Fibroblast of lung (primary cell): ENCODE data around the gene NDOR1.

Experiments
- EZH2 ChIP-seq: IDR thresholded peaks from 2 replicates; pipeline ENCODE4 v1.5.1; 2012; ENCODE audit warnings: low read length, control low read depth, mild to moderate bottlenecking; ENCODE audit errors: missing control alignments
- TF ChIP-seq, protein P1 (sequence below), 2 donors: IDR thresholded peaks in 1 of 2; conservative IDR thresholded peaks in 1 of 2; 1 replicate in 1 of 2; 2 replicates in 1 of 2; pipeline ENCODE4 v1.5.1; 2011 to 2012; ENCODE audit warnings: low read length in 2 of 2, control low read depth in 1 of 2, inconsistent platforms in 1 of 2, low read depth in 1 of 2, mild to moderate bottlenecking in 1 of 2

DNA sequence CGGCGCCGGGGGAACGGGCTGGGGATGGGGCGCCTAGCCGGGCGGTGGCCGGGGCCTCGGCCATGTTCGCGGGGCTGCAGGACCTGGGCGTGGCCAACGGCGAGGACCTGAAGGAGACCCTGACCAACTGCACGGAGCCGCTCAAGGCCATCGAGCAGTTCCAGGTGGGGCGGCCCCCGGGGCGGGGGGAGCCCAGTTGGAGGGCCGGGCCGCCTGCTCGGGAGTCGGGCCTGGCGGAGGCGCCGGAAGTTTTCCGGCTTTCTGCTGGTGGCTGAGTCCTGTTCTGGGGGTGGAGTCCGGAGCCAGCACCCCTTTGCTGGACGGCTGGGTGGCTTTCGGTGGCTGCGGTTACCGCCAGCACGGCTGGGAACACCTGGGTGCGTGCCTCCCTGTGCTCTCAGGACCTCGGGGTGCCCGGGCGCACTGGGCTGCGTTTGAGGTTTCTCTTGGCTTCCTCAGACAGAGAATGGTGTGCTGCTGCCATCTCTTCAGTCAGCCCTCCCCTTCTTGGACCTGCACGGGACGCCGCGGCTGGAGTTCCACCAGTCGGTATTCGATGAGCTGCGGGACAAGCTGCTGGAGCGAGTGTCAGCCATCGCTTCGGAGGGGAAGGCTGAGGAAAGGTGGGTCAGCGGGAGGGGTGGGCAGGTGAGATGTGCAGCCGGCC, 50.1 kb downstream of the NDOR1 start:
- TF ChIP-seq, protein P1, sequence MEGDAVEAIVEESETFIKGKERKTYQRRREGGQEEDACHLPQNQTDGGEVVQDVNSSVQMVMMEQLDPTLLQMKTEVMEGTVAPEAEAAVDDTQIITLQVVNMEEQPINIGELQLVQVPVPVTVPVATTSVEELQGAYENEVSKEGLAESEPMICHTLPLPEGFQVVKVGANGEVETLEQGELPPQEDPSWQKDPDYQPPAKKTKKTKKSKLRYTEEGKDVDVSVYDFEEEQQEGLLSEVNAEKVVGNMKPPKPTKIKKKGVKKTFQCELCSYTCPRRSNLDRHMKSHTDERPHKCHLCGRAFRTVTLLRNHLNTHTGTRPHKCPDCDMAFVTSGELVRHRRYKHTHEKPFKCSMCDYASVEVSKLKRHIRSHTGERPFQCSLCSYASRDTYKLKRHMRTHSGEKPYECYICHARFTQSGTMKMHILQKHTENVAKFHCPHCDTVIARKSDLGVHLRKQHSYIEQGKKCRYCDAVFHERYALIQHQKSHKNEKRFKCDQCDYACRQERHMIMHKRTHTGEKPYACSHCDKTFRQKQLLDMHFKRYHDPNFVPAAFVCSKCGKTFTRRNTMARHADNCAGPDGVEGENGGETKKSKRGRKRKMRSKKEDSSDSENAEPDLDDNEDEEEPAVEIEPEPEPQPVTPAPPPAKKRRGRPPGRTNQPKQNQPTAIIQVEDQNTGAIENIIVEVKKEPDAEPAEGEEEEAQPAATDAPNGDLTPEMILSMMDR (conservative IDR thresholded peaks at IDR 0.05 in 1 of 2, IDR thresholded peaks at IDR 0.05 in 1 of 2; ENCODE audit: low read depth in 1 of 2, low read length in 2 of 2) = no peak
- no peak for TF ChIP-seq EZH2
